CD14-positive monocyte (primary cell): ENCODE data around the gene PRKAB1. TPM values are rescaled to one million over a fixed set of nuclear protein-coding genes. Genes with fewer than 3 reads are reported as not detected.

Source experiments
- DNase-seq, 3 donors: peaks; one replicate each; pipeline ENCODE4 v3.0.0-alpha.2; 2011 to 2022
- H2AFZ ChIP-seq: 2 replicates; pipeline ENCODE4 v1.6.0; 2012; ENCODE audit warnings: mild to moderate bottlenecking, low read depth, low read length, inconsistent platforms; ENCODE audit not compliant: insufficient read depth, poor library complexity, severe bottlenecking
- H3K27ac ChIP-seq, 2 donors: 1 replicate in 1 of 2; 2 replicates in 1 of 2; pipeline ENCODE4 v1.5.1; 2012 to 2013; ENCODE audit warnings: low read length in 2 of 2, control low read depth in 1 of 2, inconsistent platforms in 1 of 2, low read depth in 1 of 2, mild to moderate bottlenecking in 1 of 2
- H3K27me3 ChIP-seq, 2 donors: one replicate each; pipeline versions ENCODE4 v1.6.0 to v1.6.1; 2011 to 2013; ENCODE audit warnings: low read length in 2 of 2; ENCODE audit not compliant: control insufficient read depth in 2 of 2, insufficient read depth in 2 of 2
- H3K36me3 ChIP-seq, 2 donors: replicated peaks in 1 of 2; 1 replicate in 1 of 2; 2 replicates in 1 of 2; pipeline versions ENCODE4 v1.5.1 to v1.6.1; 2012 to 2013; ENCODE audit warnings: low read length in 2 of 2, control low read depth in 1 of 2, inconsistent platforms in 1 of 2, mild to moderate bottlenecking in 1 of 2; ENCODE audit not compliant: insufficient read depth in 2 of 2, control insufficient read depth in 1 of 2
- H3K4me1 ChIP-seq, 2 donors: 1 replicate in 1 of 2; 2 replicates in 1 of 2; pipeline versions ENCODE4 v1.5.1 to v1.6.1; 2012 to 2013; ENCODE audit warnings: low read length in 2 of 2, control low read depth in 1 of 2, inconsistent platforms in 1 of 2, mild to moderate bottlenecking in 1 of 2, moderate library complexity in 1 of 2; ENCODE audit not compliant: insufficient read depth in 2 of 2, control insufficient read depth in 1 of 2
- H3K4me2 ChIP-seq: replicated peaks from 2 replicates; pipeline ENCODE3; 2012; ENCODE audit warnings: low read length, moderate library complexity, mild to moderate bottlenecking; ENCODE audit not compliant: poor library complexity, severe bottlenecking; ENCODE audit errors: extremely low read depth
- H3K4me3 ChIP-seq, 3 experiments: fragments of 200-600 bp in 1 of 3; sonication (generic) in 1 of 3; replicated peaks in 1 of 3; 1 replicate in 2 of 3; 2 replicates in 1 of 3; pipeline ENCODE4 v1.5.1; 2011 to 2013; ENCODE audit warnings: low read length in 3 of 3, mild to moderate bottlenecking in 3 of 3, control low read depth in 2 of 3, low read depth in 2 of 3, inconsistent platforms in 1 of 3, moderate library complexity in 1 of 3
- H3K79me2 ChIP-seq: 2 replicates; pipeline ENCODE4 v1.6.0; 2012; ENCODE audit warnings: mild to moderate bottlenecking, control low read depth, inconsistent platforms, low read length, moderate library complexity; ENCODE audit not compliant: insufficient read depth
- H3K9ac ChIP-seq: 2 replicates; pipeline ENCODE4 v1.6.0; 2017; ENCODE audit warnings: low read length, mild to moderate bottlenecking; ENCODE audit not compliant: insufficient read depth, poor library complexity, severe bottlenecking
- H3K9me3 ChIP-seq, 2 donors: replicated peaks in 1 of 2; 1 replicate in 1 of 2; 2 replicates in 1 of 2; pipeline versions ENCODE4 v1.5.1 to v1.6.1; 2012 to 2013; ENCODE audit warnings: low read length in 2 of 2, control low read depth in 1 of 2; ENCODE audit not compliant: control insufficient read depth in 1 of 2, insufficient read depth in 1 of 2
- H4K20me1 ChIP-seq: 2 replicates; pipeline ENCODE4 v1.6.0; 2012; ENCODE audit warnings: mild to moderate bottlenecking, low read length, control low read depth, moderate library complexity; ENCODE audit not compliant: insufficient read depth
- H3K27ac Mint-ChIP-seq, 7 donors: one replicate each; pipeline ENCODE4 v1.8.0; 2020; ENCODE audit warnings: mild to moderate bottlenecking in 7 of 7, mixed read lengths in 7 of 7, moderate library complexity in 6 of 7, inconsistent platforms in 2 of 7
- H3K27me3 Mint-ChIP-seq, 3 donors: one replicate each; pipeline ENCODE4 v1.8.0; 2021 to 2022; ENCODE audit warnings: low read depth in 3 of 3, mild to moderate bottlenecking in 3 of 3, mixed read lengths in 3 of 3, moderate library complexity in 3 of 3, inconsistent platforms in 1 of 3
- H3K36me3 Mint-ChIP-seq, 2 donors: one replicate each; pipeline ENCODE4 v1.8.0; 2020; ENCODE audit warnings: mixed read lengths in 2 of 2, inconsistent platforms in 1 of 2, mild to moderate bottlenecking in 1 of 2
- H3K4me1 Mint-ChIP-seq: one replicate; pipeline ENCODE4 v1.8.0; 2020; ENCODE audit warnings: mild to moderate bottlenecking, mixed read lengths
- H3K4me3 Mint-ChIP-seq, 2 donors: one replicate each; pipeline ENCODE4 v1.8.0; 2020; ENCODE audit warnings: mild to moderate bottlenecking in 2 of 2, mixed read lengths in 2 of 2, moderate library complexity in 1 of 2
- H3K9me3 Mint-ChIP-seq, 7 donors: one replicate each; pipeline ENCODE4 v1.8.0; 2020 to 2022; ENCODE audit warnings: mixed read lengths in 7 of 7, mild to moderate bottlenecking in 6 of 7, moderate library complexity in 6 of 7, inconsistent platforms in 2 of 7
- CTCF ChIP-seq: fragments of 200-600 bp; IDR thresholded peaks from one replicate; pipeline ENCODE4 v1.8.0; 2022; ENCODE audit warnings: antibody characterized with exemption, mild to moderate bottlenecking
- WGBS: methylation state at CpG from one replicate; pipeline ENCODE4 v1.1.5; 2013; ENCODE audit warnings: missing lambda C conversion rate; ENCODE audit not compliant: insufficient coverage; 5-methylcytosine and 5-hydroxymethylcytosine counted together
- intact Hi-C, 2 donors: fragments of 100-400 bp; cut with micrococcal nuclease; formaldehyde crosslinking; loops; one replicate each; pipeline versions ENCODE4 v1.15.0 to v1.15.1; 2023
- polyA plus RNA-seq, 3 donors: library from polyadenylated mRNA; depleted of rRNA in 1 of 3; unstranded in 2 of 3; stranded (reverse) in 1 of 3; fragments of 300-500 nt in 2 of 3; fragments of >200 nt in 1 of 3; fragmentation: Illumina TruSeq in 2 of 3; gene quantifications; 1 replicate in 2 of 3; 2 replicates in 1 of 3; pipeline ENCODE4 v1.2.3, GENCODE V29; 2012 to 2021

Gene PRKAB1
- polyA plus RNA-seq, 3 donors = 20.5 to 35.9 (median 23.0) TPM

GRCh38 chr12:119684711-119685369, 16.9 kb downstream of the PRKAB1 start:
- Histone ChIP-seq H4K20me1 (no peaks in the 10 kb centered on the region), H3K4me1 (peaks cover 15 to 20% of the 10 kb centered on the region in 2 donors), H3K4me3 (no peak overlapping the region), H3K9me3 (no peaks in the 10 kb centered on the region), H3K79me2 (no peaks in the 10 kb centered on the region), H3K36me3 (peaks cover 20 to 82% of the 10 kb centered on the region in 2 donors), H3K27ac (no peak overlapping the region), H3K4me2 (no peak overlapping the region), H3K27me3 (no peaks in the 10 kb centered on the region), H2AFZ (no peak overlapping the region), H3K9ac (no peak overlapping the region)
- H3K4me1 Mint-ChIP-seq = peaks cover 15% of the 10 kb centered on the region
- no peaks in the 10 kb centered on the region for H3K9me3 Mint-ChIP-seq
- H3K36me3 Mint-ChIP-seq = peaks cover 38 to 65% of the 10 kb centered on the region in 2 donors
- intact Hi-C loops = no loop called here
- H3K4me3 Mint-ChIP-seq = no peak overlapping the region
- WGBS = 100% methylated on average over 4 of the region's 10 CpGs
- no peak overlapping the region for H3K27ac Mint-ChIP-seq
- no peaks in the 10 kb centered on the region for H3K27me3 Mint-ChIP-seq
- no peak for TF ChIP-seq CTCF
- no peak for DNase-seq

DNA sequence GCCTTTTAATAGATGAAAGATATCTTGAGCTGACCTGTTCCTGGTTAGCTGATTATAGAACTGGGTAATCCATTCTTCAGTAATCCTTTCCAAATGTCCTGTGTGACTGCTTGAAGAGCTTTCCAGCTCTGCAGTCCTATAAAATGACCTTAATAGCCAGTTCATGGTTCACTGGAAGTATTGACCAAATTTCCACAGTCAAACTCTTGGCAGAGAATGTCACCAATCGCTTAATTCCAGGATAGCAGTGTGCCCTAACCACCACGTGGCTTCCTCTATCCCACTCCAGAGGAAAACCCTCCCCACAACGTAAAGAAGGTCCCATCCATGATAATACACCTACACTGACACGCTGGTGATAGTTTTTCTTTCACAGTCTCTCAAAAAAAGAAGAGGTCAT, 17.4 kb downstream of the PRKAB1 start:
- intact Hi-C loops = no loop called here

More for the DNA sequence above, 17.4 kb downstream of the PRKAB1 start:
- no peak overlapping the region for H3K9ac ChIP-seq
- DNase-seq = no peak
- H2AFZ ChIP-seq = no peak overlapping the region
- no peaks in the 10 kb centered on the region for H3K9me3 ChIP-seq
- no peaks in the 10 kb centered on the region for H3K79me2 ChIP-seq
- H3K9me3 Mint-ChIP-seq = no peaks in the 10 kb centered on the region
- no peak overlapping the region for H3K4me3 ChIP-seq
- no peaks in the 10 kb centered on the region for H3K27me3 Mint-ChIP-seq
- no peak for TF ChIP-seq CTCF
- H3K36me3 ChIP-seq = peaks cover 14 to 82% of the 10 kb centered on the region in 2 donors
- WGBS = 100% methylated on average over 2 of the region's 4 CpGs
- peaks cover 33 to 65% of the 10 kb centered on the region in 2 donors for H3K36me3 Mint-ChIP-seq
- peak overlapping the region in 1 of 7 donors; percentile 70 for H3K27ac Mint-ChIP-seq
- H3K27me3 ChIP-seq = no peaks in the 10 kb centered on the region
- H3K4me3 Mint-ChIP-seq = no peak overlapping the region
- no peak overlapping the region for H3K27ac ChIP-seq
- no peaks in the 10 kb centered on the region for H4K20me1 ChIP-seq
- H3K4me1 ChIP-seq = peaks cover 15 to 20% of the 10 kb centered on the region in 2 donors
- no peak overlapping the region for H3K4me2 ChIP-seq
- H3K4me1 Mint-ChIP-seq = peaks cover 15% of the 10 kb centered on the region
